Measurements from ENCODE around the gene RABAC1.
A peak's percentile ranks its signal among the peaks of the same experiment; 100 is the strongest.

RABAC1 gene

GRCh38 chr19:41965106-41965505 is 6.0 kb upstream of the RABAC1 start:
- POLR2A ChIA-PET (ENCODE audit: low non-redundant PET) = interaction anchor here (0.7 kb wide), 1 partner anchor 26 kb away, joined by 4 read pairs; no protein-coding TSS in a partner anchor
- TF ChIP-seq CTCF (conservative IDR thresholded peaks at IDR 0.05; ENCODE audit: low read depth) = no peak
- CTCF ChIA-PET = interaction anchor here (0.6 kb wide), 1 partner anchor 19 kb away, joined by 3 read pairs; no protein-coding TSS in a partner anchor
- H3K27ac ChIP-seq = no peak overlapping the region
- DNase-seq (ENCODE audit: low spot score) = no peak

GRCh38 chr19:41960973-41961372 is 1.9 kb upstream of the RABAC1 start:
- no peak overlapping the region for H3K27ac ChIP-seq
- ChIA-PET CTCF (no interaction called here), POLR2A (ENCODE audit: low non-redundant PET) (no interaction called here)

GRCh38 chr19:41958367-41959055 is 610 bp downstream of the RABAC1 start:
- ChIA-PET POLR2A (ENCODE audit: low non-redundant PET) (interaction anchor here (0.5 to 0.8 kb wide), 2 partner anchors 8 to 99 kb away, joined by 3 to 4 read pairs; partner anchors contain the start of gene RPS19), CTCF (interaction anchor here (0.9 to 3.1 kb wide), 8 partner anchors 19 to 205 kb away, joined by 3 to 21 read pairs (median 7); partner anchors contain the start of gene CD79A)
- TF ChIP-seq CTCF (conservative IDR thresholded peaks at IDR 0.05; ENCODE audit: low read depth) = no peak
- DNase-seq (ENCODE audit: low spot score) = peak; percentile 74
- peak overlapping the region; percentile 83 for H3K27ac ChIP-seq

More at GRCh38 chr19:41960973-41961372, 1.9 kb upstream of the RABAC1 start:
- DNase-seq (ENCODE audit: low spot score) = no peak
- no peak for TF ChIP-seq CTCF (conservative IDR thresholded peaks at IDR 0.05; ENCODE audit: low read depth)

GRCh38 chr19:41957838-41958366 is 1.2 kb downstream of the RABAC1 start:
- peak overlapping the region; percentile 83 for H3K27ac ChIP-seq
- CTCF ChIA-PET = interaction anchor here (0.9 to 3.1 kb wide), 8 partner anchors 18 to 205 kb away, joined by 3 to 21 read pairs (median 7); partner anchors contain the start of gene CD79A
- peak; percentile 93 for TF ChIP-seq CTCF (conservative IDR thresholded peaks at IDR 0.05; ENCODE audit: low read depth)
- POLR2A ChIA-PET (ENCODE audit: low non-redundant PET) = no interaction called here
- DNase-seq (ENCODE audit: low spot score) = peak; percentile 92

- no peak for DNase-seq (ENCODE audit: low spot score)
- POLR2A ChIA-PET (ENCODE audit: low non-redundant PET) = no interaction called here
- TF ChIP-seq CTCF (conservative IDR thresholded peaks at IDR 0.05; ENCODE audit: low read depth) = no peak
- H3K27ac ChIP-seq = peak overlapping the region; percentile 83
- CTCF ChIA-PET = interaction anchor here (0.6 to 3.1 kb wide), 6 partner anchors 17 to 103 kb away, joined by 3 to 21 read pairs (median 4); no protein-coding TSS in a partner anchor
These were observed 1.8 kb downstream of the RABAC1 start for GRCh38 chr19:41957161-41957837.

GRCh38 chr19:41956621-41957020 is 2.5 kb downstream of the RABAC1 start:
- ChIA-PET POLR2A (ENCODE audit: low non-redundant PET) (no interaction called here), CTCF (interaction anchor here (0.6 to 3.1 kb wide), 5 partner anchors 69 to 104 kb away, joined by 3 to 21 read pairs (median 3); no protein-coding TSS in a partner anchor)
- peak overlapping the region; percentile 83 for H3K27ac ChIP-seq
- no peak for TF ChIP-seq CTCF (conservative IDR thresholded peaks at IDR 0.05; ENCODE audit: low read depth)
- DNase-seq (ENCODE audit: low spot score) = no peak

All from RWPE1 (cell line).